K562 (cell line): ENCODE results near the gene RCOR3. TPM values are rescaled to one million over a fixed set of nuclear protein-coding genes. Genes with fewer than 3 reads are reported as not detected.

ENCODE experiments used
- ESRRB ChIP-seq: fragments of 250-450 bp; sonication (Bioruptor Pico); IDR thresholded peaks from 2 replicates; pipeline ENCODE4 v1.5.0; 2020; ENCODE audit warnings: mild to moderate bottlenecking, moderate library complexity, borderline replicate concordance
- FOXJ2 ChIP-seq: fragments of 200-800 bp; sonication (Bioruptor generic); IDR thresholded peaks from 2 replicates; pipeline ENCODE4 v1.6.1; 2016; ENCODE audit warnings: missing genetic modification characterization, missing compliant biosample characterization
- MYBL2 ChIP-seq, 2 experiments: fragments of 450-650 bp in 1 of 2; sonication (generic) in 1 of 2; formaldehyde crosslinking in 1 of 2; IDR thresholded peaks; 2 replicates each; pipeline versions ENCODE4 v1.6.1 to v1.8.1; 2017 to 2022; ENCODE audit warnings: borderline replicate concordance in 1 of 2, inconsistent platforms in 1 of 2, low read depth in 1 of 2, mild to moderate bottlenecking in 1 of 2, missing genetic modification reagents in 1 of 2, moderate library complexity in 1 of 2
- SMAD1 ChIP-seq: fragments of 150-350 bp; IDR thresholded peaks from 2 replicates; pipeline ENCODE4 v1.6.1; 2014; ENCODE audit warnings: low read length, low read depth; ENCODE audit not compliant: partially characterized antibody
- STAT5B ChIP-seq: fragments of 250-450 bp; sonication (Bioruptor Pico); IDR thresholded peaks from 2 replicates; pipeline ENCODE4 v1.8.0; 2021; ENCODE audit warnings: mild to moderate bottlenecking, inconsistent platforms
- polyA plus RNA-seq, 8 experiments: library from polyadenylated mRNA; depleted of rRNA in 4 of 8; stranded (reverse) in 5 of 8; unstranded in 3 of 8; fragments of >200 nt; fragmentation: Nextera tagmentation in 2 of 8; fragmentation: Illumina TruSeq in 1 of 8; extraction: Ambion mirVana in 2 of 8; extraction: Trizol in 1 of 8; gene quantifications; 2 replicates each; pipeline versions ENCODE4 v1.2.1 to v1.2.3, GENCODE V29; 2011 to 2014; ENCODE audit warnings: inconsistent platforms in 1 of 8, missing spikeins in 1 of 8
- total RNA-seq, 7 experiments: library from RNA; depleted of rRNA in 6 of 7; stranded (reverse); fragments of >200 nt in 6 of 7; fragmentation: Illumina TruSeq in 2 of 7; extraction: Trizol in 2 of 7; gene quantifications; 2 replicates each; pipeline versions ENCODE4 v1.2.1 to v1.2.3, GENCODE V29; 2011 to 2021; ENCODE audit warnings: low replicate concordance in 1 of 7
- TF ChIP-seq, protein P1 (sequence below): fragments of 250-450 bp; sonication (Bioruptor Pico); IDR thresholded peaks from 2 replicates; pipeline ENCODE4 v1.4.0; 2020
- TF ChIP-seq, protein P2 (sequence below): fragments of 250-450 bp; sonication (Bioruptor Pico); IDR thresholded peaks from 2 replicates; pipeline ENCODE4 v1.5.1; 2021; ENCODE audit warnings: mild to moderate bottlenecking
- TF ChIP-seq, protein P3 (sequence below): fragments of 250-450 bp; sonication (Bioruptor Pico); IDR thresholded peaks from 2 replicates; pipeline ENCODE4 v1.4.0; 2020; ENCODE audit warnings: borderline replicate concordance
- TF ChIP-seq, protein P4 (sequence below): fragments of 450-650 bp; IDR thresholded peaks from 2 replicates; pipeline ENCODE4 v1.6.1; 2016

RCOR3 gene
- total and polyA plus RNA-seq, 9 of the 15 experiments (the other 6 are each of a cell fraction or from before 2014, with no cell fraction given), result 9.7 to 42.7 (median 29.5) TPM

DNA sequence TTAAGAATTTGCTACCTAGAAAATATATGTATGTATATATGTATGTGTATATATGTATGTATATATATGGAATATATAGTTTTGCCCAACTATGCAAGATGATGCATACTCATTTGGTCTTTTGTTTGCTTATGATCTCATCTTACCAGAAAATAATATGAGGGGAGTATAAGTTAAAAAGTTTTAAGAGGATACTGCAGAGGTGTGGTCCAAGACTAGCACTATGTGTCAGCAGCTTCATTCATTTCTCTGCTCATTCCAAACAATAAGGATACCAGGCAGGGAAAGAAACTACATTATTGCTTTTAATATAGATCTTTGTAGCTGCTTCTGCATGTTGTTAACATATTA is 22.8 kb downstream of the RCOR3 start (continued):
- TF ChIP-seq, protein P1, sequence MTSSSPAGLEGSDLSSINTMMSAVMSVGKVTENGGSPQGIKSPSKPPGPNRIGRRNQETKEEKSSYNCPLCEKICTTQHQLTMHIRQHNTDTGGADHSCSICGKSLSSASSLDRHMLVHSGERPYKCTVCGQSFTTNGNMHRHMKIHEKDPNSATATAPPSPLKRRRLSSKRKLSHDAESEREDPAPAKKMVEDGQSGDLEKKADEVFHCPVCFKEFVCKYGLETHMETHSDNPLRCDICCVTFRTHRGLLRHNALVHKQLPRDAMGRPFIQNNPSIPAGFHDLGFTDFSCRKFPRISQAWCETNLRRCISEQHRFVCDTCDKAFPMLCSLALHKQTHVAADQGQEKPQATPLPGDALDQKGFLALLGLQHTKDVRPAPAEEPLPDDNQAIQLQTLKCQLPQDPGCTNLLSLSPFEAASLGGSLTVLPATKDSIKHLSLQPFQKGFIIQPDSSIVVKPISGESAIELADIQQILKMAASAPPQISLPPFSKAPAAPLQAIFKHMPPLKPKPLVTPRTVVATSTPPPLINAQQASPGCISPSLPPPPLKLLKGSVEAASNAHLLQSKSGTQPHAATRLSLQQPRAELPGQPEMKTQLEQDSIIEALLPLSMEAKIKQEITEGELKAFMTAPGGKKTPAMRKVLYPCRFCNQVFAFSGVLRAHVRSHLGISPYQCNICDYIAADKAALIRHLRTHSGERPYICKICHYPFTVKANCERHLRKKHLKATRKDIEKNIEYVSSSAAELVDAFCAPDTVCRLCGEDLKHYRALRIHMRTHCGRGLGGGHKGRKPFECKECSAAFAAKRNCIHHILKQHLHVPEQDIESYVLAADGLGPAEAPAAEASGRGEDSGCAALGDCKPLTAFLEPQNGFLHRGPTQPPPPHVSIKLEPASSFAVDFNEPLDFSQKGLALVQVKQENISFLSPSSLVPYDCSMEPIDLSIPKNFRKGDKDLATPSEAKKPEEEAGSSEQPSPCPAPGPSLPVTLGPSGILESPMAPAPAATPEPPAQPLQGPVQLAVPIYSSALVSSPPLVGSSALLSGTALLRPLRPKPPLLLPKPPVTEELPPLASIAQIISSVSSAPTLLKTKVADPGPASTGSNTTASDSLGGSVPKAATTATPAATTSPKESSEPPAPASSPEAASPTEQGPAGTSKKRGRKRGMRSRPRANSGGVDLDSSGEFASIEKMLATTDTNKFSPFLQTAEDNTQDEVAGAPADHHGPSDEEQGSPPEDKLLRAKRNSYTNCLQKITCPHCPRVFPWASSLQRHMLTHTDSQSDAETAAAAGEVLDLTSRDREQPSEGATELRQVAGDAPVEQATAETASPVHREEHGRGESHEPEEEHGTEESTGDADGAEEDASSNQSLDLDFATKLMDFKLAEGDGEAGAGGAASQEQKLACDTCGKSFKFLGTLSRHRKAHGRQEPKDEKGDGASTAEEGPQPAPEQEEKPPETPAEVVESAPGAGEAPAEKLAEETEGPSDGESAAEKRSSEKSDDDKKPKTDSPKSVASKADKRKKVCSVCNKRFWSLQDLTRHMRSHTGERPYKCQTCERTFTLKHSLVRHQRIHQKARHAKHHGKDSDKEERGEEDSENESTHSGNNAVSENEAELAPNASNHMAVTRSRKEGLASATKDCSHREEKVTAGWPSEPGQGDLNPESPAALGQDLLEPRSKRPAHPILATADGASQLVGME (CRISPR knock-in tag), result no peak
- TF ChIP-seq, protein P2, sequence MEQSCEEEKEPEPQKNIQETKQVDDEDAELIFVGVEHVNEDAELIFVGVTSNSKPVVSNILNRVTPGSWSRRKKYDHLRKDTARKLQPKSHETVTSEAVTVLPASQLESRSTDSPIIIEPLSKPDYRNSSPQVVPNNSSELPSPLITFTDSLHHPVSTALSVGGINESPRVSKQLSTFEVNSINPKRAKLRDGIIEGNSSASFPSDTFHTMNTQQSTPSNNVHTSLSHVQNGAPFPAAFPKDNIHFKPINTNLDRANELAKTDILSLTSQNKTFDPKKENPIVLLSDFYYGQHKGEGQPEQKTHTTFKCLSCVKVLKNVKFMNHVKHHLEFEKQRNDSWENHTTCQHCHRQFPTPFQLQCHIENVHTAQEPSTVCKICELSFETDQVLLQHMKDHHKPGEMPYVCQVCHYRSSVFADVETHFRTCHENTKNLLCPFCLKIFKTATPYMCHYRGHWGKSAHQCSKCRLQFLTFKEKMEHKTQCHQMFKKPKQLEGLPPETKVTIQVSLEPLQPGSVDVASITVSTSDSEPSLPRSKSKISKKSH (CRISPR knock-in tag), result no peak
- TF ChIP-seq ESRRB (no peak), FOXJ2 (tag) (no peak), MYBL2 (IDR thresholded peaks at IDR 0.05; ENCODE audit: low read depth) (no peak), MYBL2 (CRISPR knock-in tag; IDR thresholded peaks at IDR 0.05; ENCODE audit: borderline replicate concordance) (no peak), SMAD1 (no peak), STAT5B (CRISPR knock-in tag) (no peak)
- TF ChIP-seq, protein P3, sequence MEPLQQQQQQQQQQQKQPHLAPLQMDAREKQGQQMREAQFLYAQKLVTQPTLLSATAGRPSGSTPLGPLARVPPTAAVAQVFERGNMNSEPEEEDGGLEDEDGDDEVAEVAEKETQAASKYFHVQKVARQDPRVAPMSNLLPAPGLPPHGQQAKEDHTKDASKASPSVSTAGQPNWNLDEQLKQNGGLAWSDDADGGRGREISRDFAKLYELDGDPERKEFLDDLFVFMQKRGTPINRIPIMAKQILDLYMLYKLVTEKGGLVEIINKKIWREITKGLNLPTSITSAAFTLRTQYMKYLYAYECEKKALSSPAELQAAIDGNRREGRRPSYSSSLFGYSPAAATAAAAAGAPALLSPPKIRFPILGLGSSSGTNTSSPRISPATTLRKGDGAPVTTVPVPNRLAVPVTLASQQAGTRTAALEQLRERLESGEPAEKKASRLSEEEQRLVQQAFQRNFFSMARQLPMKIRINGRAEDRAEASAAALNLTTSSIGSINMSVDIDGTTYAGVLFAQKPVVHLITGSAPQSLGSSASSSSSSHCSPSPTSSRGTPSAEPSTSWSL (CRISPR knock-in tag), result no peak
- TF ChIP-seq, protein P4, sequence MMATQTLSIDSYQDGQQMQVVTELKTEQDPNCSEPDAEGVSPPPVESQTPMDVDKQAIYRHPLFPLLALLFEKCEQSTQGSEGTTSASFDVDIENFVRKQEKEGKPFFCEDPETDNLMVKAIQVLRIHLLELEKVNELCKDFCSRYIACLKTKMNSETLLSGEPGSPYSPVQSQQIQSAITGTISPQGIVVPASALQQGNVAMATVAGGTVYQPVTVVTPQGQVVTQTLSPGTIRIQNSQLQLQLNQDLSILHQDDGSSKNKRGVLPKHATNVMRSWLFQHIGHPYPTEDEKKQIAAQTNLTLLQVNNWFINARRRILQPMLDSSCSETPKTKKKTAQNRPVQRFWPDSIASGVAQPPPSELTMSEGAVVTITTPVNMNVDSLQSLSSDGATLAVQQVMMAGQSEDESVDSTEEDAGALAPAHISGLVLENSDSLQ, result no peak
